HepG2 (cell line): ENCODE data around the gene SNX24. TPM values are rescaled to one million over a fixed set of nuclear protein-coding genes. Genes with fewer than 3 reads are reported as not detected.

ENCODE experiments used
- ATAC-seq: fragments of 200-7000 bp; cut with Tn5 transposase; 3 replicates; pipeline ENCODE4 v1.9.1; 2020; ENCODE audit warnings: mild to moderate bottlenecking, moderate library complexity
- BruUV-seq: library from RNA; stranded (reverse); fragments of 400-500 nt; replicated peaks from 2 replicates; lab custom pipeline; 2021; lab: Mats Ljungman, UMichigan
- CTCF ChIA-PET: fragments of 300-600 bp; formaldehyde crosslinking; extraction: SDS; loops from one replicate; lab custom pipeline; 2021; ENCODE audit warnings: low total read pairs, inconsistent platforms, low intra/inter-chr PET ratio; lab: Yijun Ruan, JAX
- POLR2A ChIA-PET: fragments of 350-600 bp; sonication (Branson Sonifier 250); formaldehyde crosslinking; loops from one replicate; lab custom pipeline; 2020; ENCODE audit warnings: antibody characterized with exemption, inconsistent platforms; lab: Yijun Ruan, JAX
- DNase-seq: peaks from one replicate; pipeline ENCODE4 v3.0.0-alpha.2; 2015; ENCODE audit warnings: low spot score
- FAIRE-seq: peaks from 3 replicates; lab custom pipeline; 2011; peaks lifted over from hg19 to GRCh38; lab: Jason Lieb, UNC
- H2AFZ ChIP-seq: one replicate; pipeline ENCODE4 v1.6.1; 2011; ENCODE audit warnings: low read length, inconsistent platforms
- H3K27ac ChIP-seq: fragments of 300-600 bp; 3 replicates; pipeline ENCODE4 v1.8.0; 2011; ENCODE audit warnings: mixed run types, mild to moderate bottlenecking, mixed read lengths, low read length, inconsistent platforms; ENCODE audit not compliant: insufficient read depth; ENCODE audit errors: extremely low read length
- H3K27me3 ChIP-seq, 2 experiments: fragments of 200-600 bp in 1 of 2; 2 replicates in 1 of 2; 3 replicates in 1 of 2; pipeline versions ENCODE4 v1.6.0 to v1.8.0; 2011; ENCODE audit warnings: low read length in 2 of 2, mild to moderate bottlenecking in 2 of 2, moderate library complexity in 2 of 2, inconsistent platforms in 1 of 2; ENCODE audit not compliant: insufficient read depth in 2 of 2, control insufficient read depth in 1 of 2
- H3K36me3 ChIP-seq, 2 experiments: fragments of 200-600 bp in 1 of 2; replicated peaks in 1 of 2; 2 replicates in 1 of 2; 3 replicates in 1 of 2; pipeline versions ENCODE4 v1.5.1 to v1.8.0; 2011; ENCODE audit warnings: low read length in 2 of 2, inconsistent platforms in 1 of 2; ENCODE audit not compliant: insufficient read depth in 2 of 2, control insufficient read depth in 1 of 2
- H3K4me1 ChIP-seq: 2 replicates; pipeline ENCODE4 v1.5.1; 2012; ENCODE audit warnings: low read length, inconsistent platforms; ENCODE audit not compliant: insufficient read depth
- H3K4me2 ChIP-seq: 2 replicates; pipeline ENCODE4 v1.6.0; 2011; ENCODE audit warnings: low read depth, low read length, inconsistent platforms
- H3K4me3 ChIP-seq, 3 experiments: fragments of 200-600 bp in 1 of 3; sonication (generic), shearing (Covaris generic) in 1 of 3; replicated peaks in 1 of 3; 2 replicates each; pipeline ENCODE4 v1.5.1; 2011 to 2016; ENCODE audit warnings: low read length in 3 of 3, inconsistent platforms in 2 of 3, low read depth in 2 of 3, mild to moderate bottlenecking in 2 of 3, control low read depth in 1 of 3, mixed read lengths in 1 of 3; ENCODE audit not compliant: insufficient read depth in 1 of 3
- H3K79me2 ChIP-seq: one replicate; pipeline ENCODE4 v1.6.1; 2011; ENCODE audit warnings: low read length, inconsistent platforms; ENCODE audit not compliant: insufficient read depth
- H3K9ac ChIP-seq: 2 replicates; pipeline ENCODE4 v1.6.0; 2011; ENCODE audit warnings: mild to moderate bottlenecking, low read depth, low read length, inconsistent platforms; ENCODE audit not compliant: insufficient read depth
- H3K9me3 ChIP-seq: 2 replicates; pipeline ENCODE4 v1.5.1; 2012; ENCODE audit warnings: mild to moderate bottlenecking, low read length
- H4K20me1 ChIP-seq: 2 replicates; pipeline ENCODE4 v1.6.0; 2011; ENCODE audit warnings: inconsistent platforms, mild to moderate bottlenecking, low read length, moderate library complexity; ENCODE audit not compliant: insufficient read depth
- GLI4 ChIP-seq: sonication (generic); formaldehyde crosslinking; IDR thresholded peaks from 2 replicates; pipeline ENCODE4 v1.5.1; 2020; ENCODE audit warnings: missing genetic modification reagents, mild to moderate bottlenecking, moderate library complexity, borderline replicate concordance
- KDM5A ChIP-seq: fragments of 200-600 bp; sonication (generic); IDR thresholded peaks from 2 replicates; pipeline ENCODE4 v1.7.0; 2018; ENCODE audit warnings: antibody characterized with exemption, mild to moderate bottlenecking, low read length, borderline replicate concordance
- PAWR ChIP-seq: sonication (generic); formaldehyde crosslinking; IDR thresholded peaks from 2 replicates; pipeline ENCODE4 v1.4.0; 2020; ENCODE audit warnings: missing genetic modification reagents, mild to moderate bottlenecking, borderline replicate concordance
- RFXANK ChIP-seq: IDR thresholded peaks from 2 replicates; pipeline ENCODE4 v1.6.1; 2016
- RXRA ChIP-seq: sonication (generic); formaldehyde crosslinking; IDR thresholded peaks from 2 replicates; pipeline ENCODE4 v1.5.1; 2020; ENCODE audit warnings: missing genetic modification reagents
- U2AF1 ChIP-seq: fragments of 200-400 bp; formaldehyde crosslinking; optimal IDR thresholded peaks from 2 replicates; pipeline ENCODE3; 2017; ENCODE audit warnings: mild to moderate bottlenecking, low read depth, low read length
- ZNF235 ChIP-seq: sonication (generic); formaldehyde crosslinking; IDR thresholded peaks from 2 replicates; pipeline ENCODE4 v1.8.1; 2023; ENCODE audit warnings: mild to moderate bottlenecking, missing genetic modification reagents, borderline replicate concordance
- WGBS: methylation state at CpG from one replicate; pipeline ENCODE4 v1.1.6; 2017; ENCODE audit warnings: low lambda C conversion rate; 5-methylcytosine and 5-hydroxymethylcytosine counted together
- in situ Hi-C: cut with HindIII; loops from 2 replicates; pipeline ENCODE4 v1.10.0; 2017; ENCODE audit warnings: low pct_unique_long_range_greater_than_20kb; ENCODE audit not compliant: extremely low pct_ligation_motif_present
- intact Hi-C: fragments of 100-400 bp; cut with micrococcal nuclease; formaldehyde crosslinking; loops from one replicate; pipeline ENCODE4 v1.10.0; 2022; ENCODE audit not compliant: unreplicated experiment
- polyA plus RNA-seq, 8 experiments: library from polyadenylated mRNA; depleted of rRNA in 3 of 8; stranded (reverse) in 7 of 8; unstranded in 1 of 8; fragments of >200 nt; fragmentation: Illumina TruSeq in 4 of 8; extraction: Trizol in 4 of 8; gene quantifications; 2 replicates each; pipeline versions ENCODE4 v1.2.1 to v1.2.3, GENCODE V29; 2011 to 2016; ENCODE audit warnings: low read depth in 4 of 8, missing spikeins in 1 of 8, mixed read lengths in 1 of 8; ENCODE audit not compliant: insufficient read depth in 1 of 8
- total RNA-seq, 5 experiments: library from RNA; depleted of rRNA; stranded (reverse); fragments of >200 nt; fragmentation: Illumina TruSeq; extraction: Trizol; gene quantifications; 2 replicates each; pipeline ENCODE4 v1.2.3, GENCODE V29; 2016; ENCODE audit warnings: low read depth in 1 of 5
- TF ChIP-seq, protein P1 (sequence below): sonication (generic); formaldehyde crosslinking; IDR thresholded peaks from 2 replicates; pipeline ENCODE4 v1.4.0; 2020; ENCODE audit warnings: missing genetic modification reagents
- TF ChIP-seq, protein P2 (sequence below): sonication (generic); formaldehyde crosslinking; IDR thresholded peaks from 2 replicates; pipeline ENCODE4 v1.8.1; 2023; ENCODE audit warnings: missing genetic modification reagents, mild to moderate bottlenecking, borderline replicate concordance

The SNX24 gene
- total and polyA plus RNA-seq, 2 of the 13 experiments (the other 11 are each of a cell fraction or from before 2014, with no cell fraction given): 7.2 to 23.7 TPM

DNA sequence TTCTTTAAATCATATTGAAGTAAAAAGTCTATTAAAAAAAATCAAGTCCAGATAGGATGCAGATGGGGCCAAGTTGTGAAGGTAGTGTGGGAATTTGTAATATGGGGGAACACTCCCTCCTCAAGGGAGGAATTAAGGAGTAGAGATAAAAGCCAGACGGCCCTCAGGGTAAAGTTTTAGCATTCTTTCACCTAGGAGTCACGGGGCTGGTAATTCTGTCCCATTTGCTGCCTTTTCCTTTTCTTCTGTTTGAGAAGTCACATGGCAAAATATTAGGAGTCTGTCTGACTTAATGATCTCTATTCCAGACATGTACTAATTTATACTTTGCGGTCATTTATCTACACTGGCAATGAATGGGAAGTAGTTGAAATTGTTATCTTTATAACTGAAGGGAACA lies 61.9 kb downstream of the SNX24 start (continued):
- no peak for TF ChIP-seq PAWR (CRISPR knock-in tag)

DNA sequence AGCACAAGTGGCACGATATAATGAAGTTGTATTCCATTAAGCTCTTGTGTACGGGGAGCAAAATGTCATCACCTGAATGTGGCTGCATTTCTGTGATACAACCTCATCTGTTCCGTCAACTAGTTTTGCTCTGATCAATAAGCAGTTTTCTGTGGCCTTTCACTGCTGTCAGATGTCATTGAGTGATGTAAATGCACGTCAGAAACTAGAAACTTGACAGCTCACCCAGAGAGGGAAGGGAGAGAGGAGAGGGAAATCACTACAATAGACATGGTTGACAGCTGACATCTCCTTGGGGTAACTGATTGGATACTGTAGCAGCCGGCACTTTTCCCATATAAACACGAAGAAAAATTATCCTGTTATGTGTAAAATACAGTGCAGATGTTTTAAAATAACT lies 62.7 kb downstream of the SNX24 start:
- intact Hi-C loops: no loop called here
- Histone ChIP-seq H2AFZ (no peak overlapping the region), H3K9me3 (no peaks in the 10 kb centered on the region), H3K4me2 (no peak overlapping the region), H3K79me2 (no peaks in the 10 kb centered on the region), H3K36me3 (no peaks in the 10 kb centered on the region), H3K4me1 (no peaks in the 10 kb centered on the region), H3K27ac (no peak overlapping the region), H3K4me3 (no peak overlapping the region), H4K20me1 (no peaks in the 10 kb centered on the region), H3K9ac (no peak overlapping the region), H3K27me3 (no peaks in the 10 kb centered on the region)
- BruUV-seq: no TSS peak
- DNase-seq (no peak), FAIRE-seq (no peak), ATAC-seq (no peak)
- in situ Hi-C loops: no loop called here
- ChIA-PET CTCF (no interaction called here), POLR2A (no interaction called here)
- WGBS: 92% methylated on average over 6 of the region's 6 CpGs
- TF ChIP-seq ZNF235: no peak
- no peak for TF ChIP-seq U2AF1
- TF ChIP-seq RFXANK: no peak
- TF ChIP-seq, protein P1, sequence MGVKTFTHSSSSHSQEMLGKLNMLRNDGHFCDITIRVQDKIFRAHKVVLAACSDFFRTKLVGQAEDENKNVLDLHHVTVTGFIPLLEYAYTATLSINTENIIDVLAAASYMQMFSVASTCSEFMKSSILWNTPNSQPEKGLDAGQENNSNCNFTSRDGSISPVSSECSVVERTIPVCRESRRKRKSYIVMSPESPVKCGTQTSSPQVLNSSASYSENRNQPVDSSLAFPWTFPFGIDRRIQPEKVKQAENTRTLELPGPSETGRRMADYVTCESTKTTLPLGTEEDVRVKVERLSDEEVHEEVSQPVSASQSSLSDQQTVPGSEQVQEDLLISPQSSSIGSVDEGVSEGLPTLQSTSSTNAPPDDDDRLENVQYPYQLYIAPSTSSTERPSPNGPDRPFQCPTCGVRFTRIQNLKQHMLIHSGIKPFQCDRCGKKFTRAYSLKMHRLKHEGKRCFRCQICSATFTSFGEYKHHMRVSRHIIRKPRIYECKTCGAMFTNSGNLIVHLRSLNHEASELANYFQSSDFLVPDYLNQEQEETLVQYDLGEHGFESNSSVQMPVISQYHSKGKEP (CRISPR knock-in tag): no peak
- TF ChIP-seq RXRA (CRISPR knock-in tag): no peak
- TF ChIP-seq, protein P2, sequence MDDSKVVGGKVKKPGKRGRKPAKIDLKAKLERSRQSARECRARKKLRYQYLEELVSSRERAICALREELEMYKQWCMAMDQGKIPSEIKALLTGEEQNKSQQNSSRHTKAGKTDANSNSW (CRISPR knock-in tag): no peak
- TF ChIP-seq KDM5A: no peak
- TF ChIP-seq GLI4 (CRISPR knock-in tag): no peak
